Loucy (cell line): ENCODE results near the gene LRRC46.

Experiments used
- H2AFZ ChIP-seq: fragments of 200-600 bp; sonication (generic); 2 replicates; pipeline ENCODE4 v1.6.0; 2016; ENCODE audit warnings: antibody characterized with exemption, mild to moderate bottlenecking, low read length, moderate library complexity
- H3F3A ChIP-seq: fragments of 200-600 bp; 2 replicates; pipeline ENCODE4 v1.6.0; 2016; ENCODE audit warnings: antibody characterized with exemption, low read depth, mild to moderate bottlenecking
- H3K27me3 ChIP-seq: fragments of 200-600 bp; sonication (generic); 2 replicates; pipeline ENCODE4 v1.6.1; 2014; ENCODE audit warnings: low read length, mild to moderate bottlenecking; ENCODE audit not compliant: insufficient read depth, poor library complexity, severe bottlenecking
- H3K36me3 ChIP-seq: fragments of 200-600 bp; sonication (generic); 2 replicates; pipeline ENCODE4 v1.6.1; 2016; ENCODE audit warnings: low read length; ENCODE audit not compliant: insufficient read depth
- H3K4me1 ChIP-seq: fragments of 200-600 bp; sonication (generic); 2 replicates; pipeline ENCODE4 v1.5.1; 2014; ENCODE audit warnings: low read length, mild to moderate bottlenecking; ENCODE audit not compliant: insufficient read depth, poor library complexity, severe bottlenecking
- H3K4me2 ChIP-seq: fragments of 200-600 bp; sonication (generic); 2 replicates; pipeline ENCODE4 v1.6.0; 2014; ENCODE audit warnings: antibody characterized with exemption, low read length, low read depth, mild to moderate bottlenecking; ENCODE audit not compliant: poor library complexity, severe bottlenecking
- H3K4me3 ChIP-seq: fragments of 200-600 bp; sonication (generic); 2 replicates; pipeline ENCODE4 v1.5.1; 2014; ENCODE audit warnings: low read length, mild to moderate bottlenecking, mixed read lengths; ENCODE audit not compliant: poor library complexity, severe bottlenecking
- H3K79me2 ChIP-seq: fragments of 200-600 bp; sonication (generic); 2 replicates; pipeline ENCODE4 v1.6.1; 2014; ENCODE audit warnings: low read length; ENCODE audit not compliant: insufficient read depth
- H3K9ac ChIP-seq: fragments of 200-600 bp; sonication (generic); 2 replicates; pipeline ENCODE4 v1.6.0; 2014; ENCODE audit warnings: mild to moderate bottlenecking, low read depth, low read length, moderate library complexity; ENCODE audit not compliant: poor library complexity, severe bottlenecking
- H3K9me2 ChIP-seq: fragments of 200-600 bp; sonication (generic); replicated peaks from 2 replicates; pipeline ENCODE4 v1.6.1; 2016; ENCODE audit warnings: low read depth, low read length, mixed read lengths
- H3K9me3 ChIP-seq: fragments of 200-600 bp; sonication (generic); 2 replicates; pipeline ENCODE4 v1.6.1; 2014; ENCODE audit warnings: mild to moderate bottlenecking, antibody characterized with exemption, low read length, low read depth; ENCODE audit not compliant: insufficient read depth
- H4K20me1 ChIP-seq: fragments of 200-600 bp; sonication (generic); 2 replicates; pipeline ENCODE4 v1.6.0; 2014; ENCODE audit warnings: antibody characterized with exemption, low read length, mild to moderate bottlenecking; ENCODE audit not compliant: insufficient read depth, poor library complexity, severe bottlenecking
- EZH2phosphoT487 ChIP-seq: fragments of 200-600 bp; IDR thresholded peaks from 2 replicates; pipeline ENCODE4 v1.6.1; 2018; ENCODE audit warnings: antibody characterized with exemption, mild to moderate bottlenecking, moderate library complexity, borderline replicate concordance
- TF ChIP-seq, protein P1 (sequence below): fragments of 200-600 bp; sonication (generic); conservative IDR thresholded peaks from 2 replicates; pipeline ENCODE4 v1.5.1; 2014; ENCODE audit warnings: mild to moderate bottlenecking, antibody characterized with exemption, low read length

LRRC46 gene

DNA sequence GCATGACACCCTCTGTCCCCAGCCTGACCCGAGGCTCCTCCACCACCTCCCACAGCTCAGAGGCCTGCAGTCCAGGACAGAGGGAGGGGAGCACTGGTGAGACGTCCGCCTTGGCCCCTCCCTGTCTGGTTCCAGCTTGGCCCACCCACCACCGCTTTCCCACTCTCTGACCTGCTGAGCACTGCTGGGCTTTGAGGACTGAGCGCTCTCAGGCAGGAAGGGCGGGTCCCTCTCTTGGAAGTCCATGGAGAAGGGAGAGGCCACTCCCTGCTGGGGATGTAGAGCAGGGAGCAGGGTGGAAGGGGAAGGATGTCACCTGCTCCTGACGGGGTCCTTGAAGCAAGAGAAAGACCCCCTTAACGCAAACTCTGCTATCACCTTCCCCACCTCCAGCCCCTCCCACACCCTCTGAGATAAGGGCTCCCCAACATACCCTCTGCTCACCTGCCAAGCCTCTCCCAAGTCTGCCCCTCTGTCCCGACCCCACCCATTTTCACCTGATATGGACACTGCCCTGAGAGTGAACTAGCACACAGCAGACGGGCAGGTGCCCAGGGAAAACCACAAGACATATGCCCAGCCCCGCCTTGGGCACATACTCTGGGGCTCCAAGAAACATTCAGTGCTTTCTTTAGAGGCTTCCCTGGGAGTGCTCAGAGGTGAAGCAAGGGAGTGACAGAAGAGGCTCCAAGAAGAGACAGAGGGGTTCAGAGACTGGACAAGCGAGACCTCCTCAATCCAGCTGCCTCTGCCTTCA lies 11.3 kb upstream of the LRRC46 start:
- H3K4me2 ChIP-seq: peak overlapping the region; percentile 95

DNA sequence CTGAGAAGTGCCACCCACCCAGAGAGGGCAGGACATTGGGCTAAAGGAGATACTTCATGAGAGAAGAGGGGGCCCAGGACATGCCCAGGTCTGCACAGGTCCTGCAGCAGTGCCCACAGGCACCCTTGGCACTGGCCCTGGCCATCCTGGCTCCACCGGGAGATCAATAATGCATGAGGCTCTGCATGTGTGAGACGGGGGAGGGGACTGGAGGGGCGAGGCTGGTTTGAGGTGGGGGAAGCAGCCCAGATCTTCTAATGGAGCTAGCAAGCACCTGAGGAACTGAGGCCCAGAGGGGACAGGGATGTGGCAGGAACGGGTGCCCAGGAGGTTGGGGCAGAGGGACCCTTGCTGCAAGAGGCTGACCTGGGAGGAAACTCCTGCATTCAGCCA lies 10.4 kb upstream of the LRRC46 start:
- Histone ChIP-seq H3K9me3 (no peaks in the 10 kb centered on the region), H3K9ac (peak overlapping the region; percentile 78)

More for the DNA sequence above, 11.3 kb upstream of the LRRC46 start:
- Histone ChIP-seq H3K9me2 (no peaks in the 10 kb centered on the region), H3K4me3 (peak overlapping the region; percentile 81), H3K9me3 (no peaks in the 10 kb centered on the region), H3K27me3 (no peaks in the 10 kb centered on the region), H2AFZ (no peak overlapping the region), H3K36me3 (peaks cover 18% of the 10 kb centered on the region; the same call in 1 of the 2 replicates), H3F3A (no peaks in the 10 kb centered on the region), H4K20me1 (peaks cover 5% of the 10 kb centered on the region), H3K9ac (peak overlapping the region; percentile 78), H3K4me1 (peaks cover 16% of the 10 kb centered on the region), H3K79me2 (peaks cover 12% of the 10 kb centered on the region; the same call in 1 of the 2 replicates)
- TF ChIP-seq, protein P1, sequence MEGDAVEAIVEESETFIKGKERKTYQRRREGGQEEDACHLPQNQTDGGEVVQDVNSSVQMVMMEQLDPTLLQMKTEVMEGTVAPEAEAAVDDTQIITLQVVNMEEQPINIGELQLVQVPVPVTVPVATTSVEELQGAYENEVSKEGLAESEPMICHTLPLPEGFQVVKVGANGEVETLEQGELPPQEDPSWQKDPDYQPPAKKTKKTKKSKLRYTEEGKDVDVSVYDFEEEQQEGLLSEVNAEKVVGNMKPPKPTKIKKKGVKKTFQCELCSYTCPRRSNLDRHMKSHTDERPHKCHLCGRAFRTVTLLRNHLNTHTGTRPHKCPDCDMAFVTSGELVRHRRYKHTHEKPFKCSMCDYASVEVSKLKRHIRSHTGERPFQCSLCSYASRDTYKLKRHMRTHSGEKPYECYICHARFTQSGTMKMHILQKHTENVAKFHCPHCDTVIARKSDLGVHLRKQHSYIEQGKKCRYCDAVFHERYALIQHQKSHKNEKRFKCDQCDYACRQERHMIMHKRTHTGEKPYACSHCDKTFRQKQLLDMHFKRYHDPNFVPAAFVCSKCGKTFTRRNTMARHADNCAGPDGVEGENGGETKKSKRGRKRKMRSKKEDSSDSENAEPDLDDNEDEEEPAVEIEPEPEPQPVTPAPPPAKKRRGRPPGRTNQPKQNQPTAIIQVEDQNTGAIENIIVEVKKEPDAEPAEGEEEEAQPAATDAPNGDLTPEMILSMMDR: no peak
- no peak for TF ChIP-seq EZH2phosphoT487

DNA sequence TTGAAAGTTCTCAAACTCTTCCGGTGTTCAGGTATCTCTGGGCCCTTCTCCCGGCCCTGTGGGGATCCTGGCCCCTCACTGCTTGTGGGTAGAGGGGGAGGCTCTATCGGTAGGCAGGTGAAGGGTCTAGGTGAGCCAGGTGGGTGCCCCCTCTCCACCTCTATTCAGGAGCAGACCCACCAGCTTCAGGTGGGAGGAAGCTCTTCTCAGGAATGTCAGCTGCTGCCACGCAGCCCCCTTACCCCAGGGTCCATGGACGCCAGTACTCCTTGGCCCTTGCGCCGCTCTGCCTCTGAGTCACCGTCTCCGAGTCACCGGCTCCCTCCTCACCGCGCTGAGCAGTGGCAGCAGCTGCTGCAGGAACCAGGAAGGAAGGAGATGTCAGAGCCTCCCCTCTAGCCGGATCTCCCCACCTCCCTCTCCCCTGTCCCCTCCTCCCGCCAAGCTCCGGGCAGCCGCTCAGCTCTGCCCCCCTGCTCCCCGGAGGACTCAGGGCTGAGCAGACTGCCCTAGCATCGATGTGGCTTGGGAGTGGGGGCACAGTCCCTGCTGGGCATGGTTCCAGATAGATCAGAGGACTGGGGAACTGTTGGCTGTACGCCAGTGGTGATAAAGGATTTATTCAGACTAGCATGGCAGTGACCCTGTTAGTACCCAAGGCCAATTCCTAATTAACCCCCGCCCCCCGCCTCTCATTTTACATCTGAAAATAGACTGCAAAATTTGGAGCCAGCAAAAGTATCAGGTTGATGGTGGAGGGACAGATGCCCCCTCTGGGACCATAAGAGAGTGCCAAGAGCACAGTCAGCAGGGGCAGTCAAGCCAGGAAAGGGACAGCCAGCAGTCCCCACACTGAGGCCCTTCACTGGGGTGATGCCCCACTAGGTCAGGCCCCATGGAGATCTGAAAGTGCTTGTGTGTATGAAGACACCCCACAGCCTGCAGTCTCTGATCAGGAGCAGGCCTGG lies 9.8 kb upstream of the LRRC46 start, which contains the start of gene OSBPL7:
OSBPL7 (minus strand) TSS at position 371 of the 968 bp plus-strand sequence. CDS start 1,516 bp downstream, outside the sequence.
- H3K79me2 ChIP-seq: peaks cover 12% of the 10 kb centered on the region; the same call in 1 of the 2 replicates
- no peaks in the 10 kb centered on the region for H3K27me3 ChIP-seq
- no peaks in the 10 kb centered on the region for H3K9me3 ChIP-seq
- peak within 1 kb of the TSS; percentile 81 for H3K4me3 ChIP-seq
- H3K4me2 ChIP-seq: peak within 1 kb of the TSS; percentile 95
- H3K9me2 ChIP-seq: no peaks in the 10 kb centered on the region
- H3K9ac ChIP-seq: peak within 1 kb of the TSS; percentile 78
- TF ChIP-seq EZH2phosphoT487: no peak
- TF ChIP-seq, protein P1: peak; percentile 74
- H2AFZ ChIP-seq: peak within 1 kb of the TSS; percentile 83
- no peaks in the 10 kb centered on the region for H3F3A ChIP-seq
- H3K36me3 ChIP-seq: peaks cover 25% of the 10 kb centered on the region; the same call in 1 of the 2 replicates
- H4K20me1 ChIP-seq: peaks cover 5% of the 10 kb centered on the region
- peaks cover 16% of the 10 kb centered on the region for H3K4me1 ChIP-seq

More for the DNA sequence above, 10.4 kb upstream of the LRRC46 start:
- peak overlapping the region; percentile 81 for H3K4me3 ChIP-seq
- TF ChIP-seq EZH2phosphoT487: no peak
- TF ChIP-seq, protein P1: no peak
- peak overlapping the region; percentile 95 for H3K4me2 ChIP-seq
- H4K20me1 ChIP-seq: peaks cover 5% of the 10 kb centered on the region
- peaks cover 19% of the 10 kb centered on the region; the same call in 1 of the 2 replicates for H3K36me3 ChIP-seq
- H3K9me2 ChIP-seq: no peaks in the 10 kb centered on the region
- H3K79me2 ChIP-seq: peaks cover 12% of the 10 kb centered on the region; the same call in 1 of the 2 replicates
- peaks cover 16% of the 10 kb centered on the region for H3K4me1 ChIP-seq
- no peak overlapping the region for H2AFZ ChIP-seq
- no peaks in the 10 kb centered on the region for H3K27me3 ChIP-seq
- no peaks in the 10 kb centered on the region for H3F3A ChIP-seq
